ENCODE data around the gene EEF1AKMT2.

EEF1AKMT2 gene

GRCh38 chr10:124792998-124793352, 1.3 kb upstream of the EEF1AKMT2 start:
- TF ChIP-seq CREB1 (IDR thresholded peaks at IDR 0.05; ENCODE audit: low read depth) (no peak), FOXM1 (IDR thresholded peaks at IDR 0.05; ENCODE audit: borderline replicate concordance, low read depth) (no peak), YY1 (IDR thresholded peaks at IDR 0.05; ENCODE audit: low read depth) (no peak), EGR1 (IDR thresholded peaks at IDR 0.05) (no peak)
- TF ChIP-seq, protein P1, sequence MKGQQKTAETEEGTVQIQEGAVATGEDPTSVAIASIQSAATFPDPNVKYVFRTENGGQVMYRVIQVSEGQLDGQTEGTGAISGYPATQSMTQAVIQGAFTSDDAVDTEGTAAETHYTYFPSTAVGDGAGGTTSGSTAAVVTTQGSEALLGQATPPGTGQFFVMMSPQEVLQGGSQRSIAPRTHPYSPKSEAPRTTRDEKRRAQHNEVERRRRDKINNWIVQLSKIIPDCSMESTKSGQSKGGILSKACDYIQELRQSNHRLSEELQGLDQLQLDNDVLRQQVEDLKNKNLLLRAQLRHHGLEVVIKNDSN (IDR thresholded peaks at IDR 0.05): no peak

DNA sequence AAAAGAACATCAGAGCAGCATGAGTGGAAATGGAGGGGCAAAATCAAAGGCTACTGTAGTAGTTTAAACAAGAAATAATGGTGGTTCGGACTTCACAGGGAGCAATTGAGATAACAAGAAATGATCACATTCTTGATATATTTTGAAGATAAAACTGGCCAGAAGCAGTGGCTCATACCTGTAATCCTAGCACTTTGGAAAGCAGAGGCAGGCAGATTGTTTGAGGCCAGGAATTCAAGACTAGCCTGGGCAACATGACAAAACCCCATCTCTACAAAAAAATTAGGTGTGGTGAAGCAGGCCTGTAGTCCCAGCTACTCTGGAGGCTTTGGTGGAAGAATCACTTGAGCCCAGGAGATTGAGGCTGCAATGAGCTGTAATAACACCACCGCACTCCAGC, 22.9 kb downstream of the EEF1AKMT2 start:
- TF ChIP-seq TAF1 (IDR thresholded peaks at IDR 0.05; ENCODE audit: low read depth) (no peak), TEAD4 (IDR thresholded peaks at IDR 0.05) (no peak), CREB1 (IDR thresholded peaks at IDR 0.05; ENCODE audit: low read depth) (no peak), CEBPB (IDR thresholded peaks at IDR 0.05) (no peak), EGR1 (IDR thresholded peaks at IDR 0.05) (no peak), REST (IDR thresholded peaks at IDR 0.05; ENCODE audit: low read depth) (no peak), FOXM1 (IDR thresholded peaks at IDR 0.05; ENCODE audit: borderline replicate concordance, low read depth) (no peak), YY1 (IDR thresholded peaks at IDR 0.05; ENCODE audit: low read depth) (no peak), EP300 (IDR thresholded peaks at IDR 0.05; ENCODE audit: borderline replicate concordance) (no peak), RAD21 (IDR thresholded peaks at IDR 0.05; ENCODE audit: low read depth) (no peak)
- TF ChIP-seq, protein P2, sequence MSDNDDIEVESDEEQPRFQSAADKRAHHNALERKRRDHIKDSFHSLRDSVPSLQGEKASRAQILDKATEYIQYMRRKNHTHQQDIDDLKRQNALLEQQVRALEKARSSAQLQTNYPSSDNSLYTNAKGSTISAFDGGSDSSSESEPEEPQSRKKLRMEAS (IDR thresholded peaks at IDR 0.05): no peak
- TF ChIP-seq, protein P1 (IDR thresholded peaks at IDR 0.05): no peak

- no peak for TF ChIP-seq YY1 (IDR thresholded peaks at IDR 0.05; ENCODE audit: low read depth)
- no peak for TF ChIP-seq FOXM1 (IDR thresholded peaks at IDR 0.05; ENCODE audit: borderline replicate concordance, low read depth)
- no peak for TF ChIP-seq RAD21 (IDR thresholded peaks at IDR 0.05; ENCODE audit: low read depth)
- TF ChIP-seq TAF1 (IDR thresholded peaks at IDR 0.05; ENCODE audit: low read depth): no peak
- TF ChIP-seq, protein P2 (IDR thresholded peaks at IDR 0.05): no peak
- TF ChIP-seq TCF12 (IDR thresholded peaks at IDR 0.05; ENCODE audit: low read depth): no peak
- TF ChIP-seq, protein P1 (IDR thresholded peaks at IDR 0.05): no peak
- no peak for TF ChIP-seq EGR1 (IDR thresholded peaks at IDR 0.05)
- TF ChIP-seq EP300 (IDR thresholded peaks at IDR 0.05; ENCODE audit: borderline replicate concordance): no peak
- no peak for TF ChIP-seq ZBTB7A (IDR thresholded peaks at IDR 0.05; ENCODE audit: low read depth)
- TF ChIP-seq CEBPB (IDR thresholded peaks at IDR 0.05): no peak
- TF ChIP-seq NFIC (IDR thresholded peaks at IDR 0.05): no peak
- no peak for TF ChIP-seq CREB1 (IDR thresholded peaks at IDR 0.05; ENCODE audit: low read depth)
- TF ChIP-seq REST (IDR thresholded peaks at IDR 0.05; ENCODE audit: low read depth): no peak
- TF ChIP-seq TEAD4 (IDR thresholded peaks at IDR 0.05): no peak
Measured at GRCh38 chr10:124765256-124765655, 26.4 kb downstream of the EEF1AKMT2 start.

GRCh38 chr10:124763267-124763666, 28.4 kb downstream of the EEF1AKMT2 start:
- TF ChIP-seq CREB1 (IDR thresholded peaks at IDR 0.05; ENCODE audit: low read depth) (no peak), RAD21 (IDR thresholded peaks at IDR 0.05; ENCODE audit: low read depth) (no peak), FOXM1 (IDR thresholded peaks at IDR 0.05; ENCODE audit: borderline replicate concordance, low read depth) (no peak), CEBPB (IDR thresholded peaks at IDR 0.05) (no peak), TAF1 (IDR thresholded peaks at IDR 0.05; ENCODE audit: low read depth) (no peak)

DNA sequence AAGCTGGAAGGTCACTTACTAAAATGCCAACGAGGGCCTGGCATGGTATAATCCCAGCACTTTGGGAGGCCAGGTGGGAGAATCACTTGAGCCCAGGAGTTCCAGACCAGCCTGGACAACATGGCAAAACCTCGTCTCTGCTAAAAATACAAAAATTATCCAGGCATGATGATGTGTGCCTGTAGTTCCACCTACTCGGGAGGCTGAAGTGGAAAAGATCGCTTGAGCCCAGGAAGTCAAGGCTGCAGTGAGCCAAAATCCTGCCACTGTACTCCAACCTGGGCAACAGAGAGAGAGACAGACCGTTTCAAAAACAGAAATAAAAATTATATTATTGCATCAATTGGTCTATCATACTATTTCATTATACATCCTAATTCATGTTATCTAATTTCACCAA, 29.4 kb downstream of the EEF1AKMT2 start:
- TF ChIP-seq, protein P1 (IDR thresholded peaks at IDR 0.05): no peak
- no peak for TF ChIP-seq EP300 (IDR thresholded peaks at IDR 0.05; ENCODE audit: borderline replicate concordance)
- no peak for TF ChIP-seq YY1 (IDR thresholded peaks at IDR 0.05; ENCODE audit: low read depth)
- TF ChIP-seq NFIC (IDR thresholded peaks at IDR 0.05): no peak
- TF ChIP-seq, protein P2 (IDR thresholded peaks at IDR 0.05): no peak
- TF ChIP-seq FOXM1 (IDR thresholded peaks at IDR 0.05; ENCODE audit: borderline replicate concordance, low read depth): no peak
- TF ChIP-seq TAF1 (IDR thresholded peaks at IDR 0.05; ENCODE audit: low read depth): no peak
- no peak for TF ChIP-seq RAD21 (IDR thresholded peaks at IDR 0.05; ENCODE audit: low read depth)
- no peak for TF ChIP-seq CREB1 (IDR thresholded peaks at IDR 0.05; ENCODE audit: low read depth)
- TF ChIP-seq REST (IDR thresholded peaks at IDR 0.05; ENCODE audit: low read depth): no peak
- no peak for TF ChIP-seq TCF12 (IDR thresholded peaks at IDR 0.05; ENCODE audit: low read depth)
- no peak for TF ChIP-seq ZBTB7A (IDR thresholded peaks at IDR 0.05; ENCODE audit: low read depth)
